Measurements from ENCODE around the gene CFAP99.

DNA sequence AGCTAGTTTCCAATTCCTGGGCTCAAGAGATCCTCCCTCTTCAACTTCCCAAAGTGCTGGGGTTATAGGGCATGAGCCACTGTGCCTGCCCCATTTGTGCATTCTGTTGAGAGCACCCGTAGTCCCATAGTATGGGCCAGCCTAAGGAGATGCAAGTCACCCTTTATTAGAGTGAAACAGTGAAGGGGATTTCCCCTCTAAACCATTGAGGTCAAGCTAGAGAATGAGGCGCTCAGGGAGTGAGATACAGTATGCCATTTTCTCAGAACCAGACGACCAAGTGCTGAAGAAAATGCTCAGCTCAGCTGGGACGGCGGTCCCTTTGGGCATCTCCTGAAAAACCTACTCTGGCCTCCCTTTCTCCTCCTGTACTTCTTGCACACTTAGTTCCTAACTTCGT, 68.9 kb downstream of the CFAP99 start:
- TF ChIP-seq, protein P1, sequence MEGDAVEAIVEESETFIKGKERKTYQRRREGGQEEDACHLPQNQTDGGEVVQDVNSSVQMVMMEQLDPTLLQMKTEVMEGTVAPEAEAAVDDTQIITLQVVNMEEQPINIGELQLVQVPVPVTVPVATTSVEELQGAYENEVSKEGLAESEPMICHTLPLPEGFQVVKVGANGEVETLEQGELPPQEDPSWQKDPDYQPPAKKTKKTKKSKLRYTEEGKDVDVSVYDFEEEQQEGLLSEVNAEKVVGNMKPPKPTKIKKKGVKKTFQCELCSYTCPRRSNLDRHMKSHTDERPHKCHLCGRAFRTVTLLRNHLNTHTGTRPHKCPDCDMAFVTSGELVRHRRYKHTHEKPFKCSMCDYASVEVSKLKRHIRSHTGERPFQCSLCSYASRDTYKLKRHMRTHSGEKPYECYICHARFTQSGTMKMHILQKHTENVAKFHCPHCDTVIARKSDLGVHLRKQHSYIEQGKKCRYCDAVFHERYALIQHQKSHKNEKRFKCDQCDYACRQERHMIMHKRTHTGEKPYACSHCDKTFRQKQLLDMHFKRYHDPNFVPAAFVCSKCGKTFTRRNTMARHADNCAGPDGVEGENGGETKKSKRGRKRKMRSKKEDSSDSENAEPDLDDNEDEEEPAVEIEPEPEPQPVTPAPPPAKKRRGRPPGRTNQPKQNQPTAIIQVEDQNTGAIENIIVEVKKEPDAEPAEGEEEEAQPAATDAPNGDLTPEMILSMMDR (IDR thresholded peaks at IDR 0.05): no peak
- TF ChIP-seq POLR2A (IDR thresholded peaks at IDR 0.05): no peak
- TF ChIP-seq POLR2AphosphoS5 (IDR thresholded peaks at IDR 0.05): no peak
- no peak for TF ChIP-seq EP300 (IDR thresholded peaks at IDR 0.05)

All from stomach (tissue), 4 donors.